OCI-LY1 (cell line): Measurements from ENCODE around the gene OR8S1.

ENCODE experiments used
- EZH2 ChIP-seq: fragments of 200-600 bp; sonication (generic), shearing (Covaris generic); IDR thresholded peaks from 2 replicates; pipeline ENCODE4 v1.8.0; 2017; ENCODE audit warnings: borderline replicate concordance, mixed run types, mild to moderate bottlenecking, antibody characterized with exemption, low read length, moderate library complexity, mixed read lengths
- TF ChIP-seq, protein P1 (sequence below): fragments of 200-600 bp; sonication (generic), shearing (Covaris generic); IDR thresholded peaks from 2 replicates; pipeline ENCODE4 v1.5.1; 2017; ENCODE audit warnings: mild to moderate bottlenecking, antibody characterized with exemption, low read length, moderate library complexity, mixed read lengths

DNA sequence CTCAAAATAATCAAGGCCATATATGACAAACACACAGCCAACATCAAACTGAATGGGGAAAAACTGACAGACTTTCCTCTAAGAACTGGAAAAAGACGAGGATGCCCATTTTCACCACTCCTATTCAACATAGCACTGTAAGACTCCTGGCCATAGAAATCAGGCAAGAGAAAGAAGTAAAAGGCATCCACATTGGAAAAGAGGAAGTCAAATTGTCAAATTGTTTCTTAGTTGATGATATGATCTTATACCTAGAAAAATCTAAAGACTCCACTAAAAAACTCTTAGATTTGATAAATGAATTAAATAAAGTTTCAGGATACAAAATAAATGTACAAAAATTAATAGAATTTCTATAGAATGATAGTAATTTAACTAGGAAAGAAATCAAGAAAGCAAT, 11.2 kb downstream of the OR8S1 start:
- TF ChIP-seq, protein P1, sequence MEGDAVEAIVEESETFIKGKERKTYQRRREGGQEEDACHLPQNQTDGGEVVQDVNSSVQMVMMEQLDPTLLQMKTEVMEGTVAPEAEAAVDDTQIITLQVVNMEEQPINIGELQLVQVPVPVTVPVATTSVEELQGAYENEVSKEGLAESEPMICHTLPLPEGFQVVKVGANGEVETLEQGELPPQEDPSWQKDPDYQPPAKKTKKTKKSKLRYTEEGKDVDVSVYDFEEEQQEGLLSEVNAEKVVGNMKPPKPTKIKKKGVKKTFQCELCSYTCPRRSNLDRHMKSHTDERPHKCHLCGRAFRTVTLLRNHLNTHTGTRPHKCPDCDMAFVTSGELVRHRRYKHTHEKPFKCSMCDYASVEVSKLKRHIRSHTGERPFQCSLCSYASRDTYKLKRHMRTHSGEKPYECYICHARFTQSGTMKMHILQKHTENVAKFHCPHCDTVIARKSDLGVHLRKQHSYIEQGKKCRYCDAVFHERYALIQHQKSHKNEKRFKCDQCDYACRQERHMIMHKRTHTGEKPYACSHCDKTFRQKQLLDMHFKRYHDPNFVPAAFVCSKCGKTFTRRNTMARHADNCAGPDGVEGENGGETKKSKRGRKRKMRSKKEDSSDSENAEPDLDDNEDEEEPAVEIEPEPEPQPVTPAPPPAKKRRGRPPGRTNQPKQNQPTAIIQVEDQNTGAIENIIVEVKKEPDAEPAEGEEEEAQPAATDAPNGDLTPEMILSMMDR = no peak
- TF ChIP-seq EZH2 = no peak
